MM.1S (cell line): ENCODE measurements around the gene SORBS2.

Experiments
- DNase-seq: peaks from one replicate; pipeline ENCODE4 v3.0.0-alpha.2; 2015
- H2AFZ ChIP-seq: fragments of 300-600 bp; sonication (generic); 2 replicates; pipeline ENCODE4 v1.6.0; 2016; ENCODE audit warnings: antibody characterized with exemption, low read length
- H3F3A ChIP-seq: fragments of 300-600 bp; sonication (generic); 2 replicates; pipeline ENCODE4 v1.6.1; 2016; ENCODE audit warnings: mild to moderate bottlenecking, antibody characterized with exemption, low read length, moderate library complexity, mixed read lengths; ENCODE audit not compliant: insufficient read depth
- H3K27ac ChIP-seq: fragments of 300-600 bp; sonication (generic); 2 replicates; pipeline ENCODE4 v1.5.1; 2016; ENCODE audit warnings: mild to moderate bottlenecking, low read length
- H3K27me3 ChIP-seq: fragments of 300-600 bp; sonication (generic); replicated peaks from 2 replicates; pipeline ENCODE4 v1.6.0; 2016; ENCODE audit warnings: low read length; ENCODE audit not compliant: insufficient read depth
- H3K36me3 ChIP-seq: fragments of 300-600 bp; sonication (generic); replicated peaks from 2 replicates; pipeline ENCODE4 v1.6.1; 2016; ENCODE audit warnings: mild to moderate bottlenecking, low read length, mixed read lengths; ENCODE audit not compliant: insufficient read depth
- H3K4me1 ChIP-seq: fragments of 300-600 bp; sonication (generic); 2 replicates; pipeline ENCODE4 v1.6.1; 2016; ENCODE audit warnings: low read length, mixed read lengths
- H3K4me2 ChIP-seq: fragments of 300-600 bp; sonication (generic); 2 replicates; pipeline ENCODE4 v1.6.0; 2016; ENCODE audit warnings: low read depth, low read length
- H3K4me3 ChIP-seq: fragments of 300-600 bp; sonication (generic); 2 replicates; pipeline ENCODE4 v1.5.1; 2016; ENCODE audit warnings: low read length, mixed read lengths
- H3K79me2 ChIP-seq: fragments of 300-600 bp; sonication (generic); 2 replicates; pipeline ENCODE4 v1.6.1; 2016; ENCODE audit warnings: mixed run types, low read length, mixed read lengths
- H3K9ac ChIP-seq: fragments of 300-600 bp; sonication (generic); 2 replicates; pipeline ENCODE4 v1.6.1; 2016; ENCODE audit warnings: low read length, mixed read lengths
- H3K9me2 ChIP-seq: fragments of 300-600 bp; sonication (generic); replicated peaks from 2 replicates; pipeline ENCODE4 v1.6.1; 2016; ENCODE audit warnings: mild to moderate bottlenecking, low read length, mixed read lengths; ENCODE audit not compliant: insufficient read depth
- H3K9me3 ChIP-seq: fragments of 300-600 bp; sonication (generic); replicated peaks from 2 replicates; pipeline ENCODE4 v1.6.1; 2016; ENCODE audit warnings: mild to moderate bottlenecking, low read length, mixed read lengths; ENCODE audit not compliant: insufficient read depth
- H4K20me1 ChIP-seq: fragments of 300-600 bp; sonication (generic); 2 replicates; pipeline ENCODE4 v1.6.1; 2016; ENCODE audit warnings: mild to moderate bottlenecking, low read length, moderate library complexity, mixed read lengths; ENCODE audit not compliant: insufficient read depth
- CTCF ChIP-seq: fragments of 300-600 bp; sonication (generic); IDR thresholded peaks from 2 replicates; pipeline ENCODE4 v1.5.1; 2016; ENCODE audit warnings: antibody characterized with exemption, low read length, mixed read lengths
- EZH2 ChIP-seq: fragments of 300-600 bp; sonication (generic); optimal IDR thresholded peaks from 2 replicates; pipeline ENCODE3; 2017; ENCODE audit warnings: low read depth, mild to moderate bottlenecking, antibody characterized with exemption, low read length, mixed read lengths
- EZH2phosphoT487 ChIP-seq: fragments of 300-600 bp; sonication (generic); IDR thresholded peaks from 2 replicates; pipeline ENCODE4 v1.6.1; 2018; ENCODE audit warnings: antibody characterized with exemption, low read length

Gene SORBS2

GRCh38 chr4:185738038-185738552 lies 73.9 kb downstream of the SORBS2 start:
- Histone ChIP-seq H3K27me3 (no peaks in the 10 kb centered on the region), H3K9me2 (no peaks in the 10 kb centered on the region), H3K79me2 (no peaks in the 10 kb centered on the region), H3K4me3 (no peak overlapping the region), H4K20me1 (no peaks in the 10 kb centered on the region), H3K9ac (no peak overlapping the region), H3K9me3 (no peaks in the 10 kb centered on the region), H3F3A (no peaks in the 10 kb centered on the region), H3K4me2 (no peak overlapping the region), H3K36me3 (no peaks in the 10 kb centered on the region), H3K27ac (no peak overlapping the region), H3K4me1 (peaks cover 25% of the 10 kb centered on the region), H2AFZ (no peak overlapping the region)
- no peak for TF ChIP-seq EZH2phosphoT487
- no peak for TF ChIP-seq CTCF
- no peak for TF ChIP-seq EZH2
- no peak for DNase-seq

GRCh38 chr4:185737489-185738037 lies 74.4 kb downstream of the SORBS2 start:
- no peak for TF ChIP-seq CTCF
- TF ChIP-seq EZH2phosphoT487, result no peak
- TF ChIP-seq EZH2, result no peak
- no peaks in the 10 kb centered on the region for H3K9me2 ChIP-seq
- H3K79me2 ChIP-seq, result no peaks in the 10 kb centered on the region
- H2AFZ ChIP-seq, result no peak overlapping the region
- H3K9ac ChIP-seq, result no peak overlapping the region
- no peaks in the 10 kb centered on the region for H4K20me1 ChIP-seq
- H3K36me3 ChIP-seq, result no peaks in the 10 kb centered on the region
- peaks cover 21% of the 10 kb centered on the region for H3K4me1 ChIP-seq
- DNase-seq, result no peak
- no peaks in the 10 kb centered on the region for H3F3A ChIP-seq
- no peak overlapping the region for H3K4me2 ChIP-seq
- no peaks in the 10 kb centered on the region for H3K27me3 ChIP-seq
- H3K9me3 ChIP-seq, result no peaks in the 10 kb centered on the region
- no peak overlapping the region for H3K27ac ChIP-seq
- H3K4me3 ChIP-seq, result no peak overlapping the region

GRCh38 chr4:185736882-185737281 lies 75.1 kb downstream of the SORBS2 start:
- TF ChIP-seq CTCF, result no peak
- no peak for TF ChIP-seq EZH2
- no peak for TF ChIP-seq EZH2phosphoT487
- H3K9me2 ChIP-seq, result no peaks in the 10 kb centered on the region
- H3K27ac ChIP-seq, result no peak overlapping the region

More at GRCh38 chr4:185736882-185737281, 75.1 kb downstream of the SORBS2 start:
- H3K36me3 ChIP-seq, result no peaks in the 10 kb centered on the region
- no peak overlapping the region for H2AFZ ChIP-seq
- peaks cover 26% of the 10 kb centered on the region for H3K4me1 ChIP-seq
- H3F3A ChIP-seq, result no peaks in the 10 kb centered on the region
- no peak overlapping the region for H3K9ac ChIP-seq
- H3K9me3 ChIP-seq, result no peaks in the 10 kb centered on the region
- DNase-seq, result no peak
- H4K20me1 ChIP-seq, result no peaks in the 10 kb centered on the region
- H3K27me3 ChIP-seq, result no peaks in the 10 kb centered on the region
- H3K4me3 ChIP-seq, result no peak overlapping the region
- H3K4me2 ChIP-seq, result no peak overlapping the region
- no peaks in the 10 kb centered on the region for H3K79me2 ChIP-seq
